ENCODE data around the gene C14orf132.

The C14orf132 gene

GRCh38 chr14:96125536-96125935 lies 86.4 kb downstream of the C14orf132 start:
- DNase-seq, result no peak

GRCh38 chr14:96126339-96126782 lies 87.2 kb downstream of the C14orf132 start:
- peak in 1 of 2 experiments; percentile 19 for DNase-seq

DNA sequence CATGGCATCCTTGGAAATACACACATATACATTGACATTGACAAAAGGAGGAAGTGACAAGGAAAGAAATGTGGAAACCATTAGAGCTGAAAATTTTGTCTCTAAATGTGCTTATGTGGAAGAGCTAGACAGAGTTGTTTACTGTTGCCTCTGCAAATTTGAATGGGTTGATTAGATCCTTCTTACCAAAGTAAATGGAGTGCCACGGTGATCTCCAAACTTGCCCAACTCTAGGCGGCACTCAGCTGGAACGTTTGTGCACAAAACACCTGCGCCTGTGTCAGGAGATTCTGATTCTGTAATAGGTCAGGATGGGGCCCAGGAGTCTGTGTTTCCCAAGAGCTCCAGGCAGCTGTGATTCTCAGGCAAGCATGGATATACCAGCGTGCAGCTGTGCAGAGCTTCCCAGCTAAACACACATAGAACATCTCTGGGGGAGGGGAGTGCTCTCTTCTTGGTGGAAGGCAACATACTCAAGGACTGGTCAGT lies 87.7 kb downstream of the C14orf132 start:
- no peak for DNase-seq

DNA sequence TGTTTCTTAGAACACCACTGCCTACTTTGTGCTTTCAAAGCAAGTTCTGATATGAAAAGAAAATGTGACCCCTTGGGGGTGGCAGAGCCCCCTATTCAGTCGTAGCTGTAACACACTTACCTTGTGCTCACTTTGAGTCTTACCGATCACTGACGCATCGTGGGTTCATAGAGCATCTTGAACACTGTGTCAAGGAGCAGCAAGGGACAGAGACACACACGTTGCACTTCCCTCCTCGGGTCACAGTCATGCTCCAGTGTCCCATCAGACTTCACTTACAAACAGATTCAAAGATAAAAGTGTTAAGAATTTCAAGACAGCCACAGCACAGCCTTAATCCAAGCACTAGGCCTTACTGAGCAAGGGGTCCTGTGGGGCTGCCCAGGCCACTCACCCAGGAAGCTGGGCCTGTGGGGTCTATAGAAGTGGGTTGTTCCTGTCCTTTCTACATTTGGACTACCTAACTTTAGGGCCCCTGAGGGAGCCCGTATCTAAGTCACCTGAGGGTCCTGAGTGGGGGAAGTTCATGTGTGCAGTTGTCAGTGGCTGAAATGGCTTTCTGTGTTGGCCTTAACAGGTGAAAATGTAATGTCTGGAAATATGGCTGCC lies 90.1 kb downstream of the C14orf132 start:
- no peak for DNase-seq

DNA sequence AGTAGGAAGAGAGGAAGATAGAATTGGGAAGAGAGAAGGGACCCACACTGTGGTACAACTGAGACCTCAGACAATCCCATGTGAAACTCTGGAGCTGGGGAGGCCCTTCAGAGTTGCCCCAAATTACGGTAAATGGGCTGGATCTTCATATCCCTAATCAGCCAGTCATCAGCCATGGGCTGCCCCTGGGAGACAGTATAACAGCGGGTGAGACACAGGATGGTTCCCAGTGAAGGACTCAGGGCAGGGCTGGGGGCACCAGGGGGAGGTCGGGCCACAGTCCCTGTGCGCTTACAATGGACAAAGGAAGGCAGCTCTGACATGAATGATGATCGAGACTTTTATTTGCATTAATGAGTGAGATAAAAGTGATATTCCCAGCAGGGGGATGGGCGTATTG lies 91.2 kb downstream of the C14orf132 start:
- no peak for DNase-seq

GRCh38 chr14:96130854-96131253 lies 91.7 kb downstream of the C14orf132 start:
- DNase-seq, result no peak

DNA sequence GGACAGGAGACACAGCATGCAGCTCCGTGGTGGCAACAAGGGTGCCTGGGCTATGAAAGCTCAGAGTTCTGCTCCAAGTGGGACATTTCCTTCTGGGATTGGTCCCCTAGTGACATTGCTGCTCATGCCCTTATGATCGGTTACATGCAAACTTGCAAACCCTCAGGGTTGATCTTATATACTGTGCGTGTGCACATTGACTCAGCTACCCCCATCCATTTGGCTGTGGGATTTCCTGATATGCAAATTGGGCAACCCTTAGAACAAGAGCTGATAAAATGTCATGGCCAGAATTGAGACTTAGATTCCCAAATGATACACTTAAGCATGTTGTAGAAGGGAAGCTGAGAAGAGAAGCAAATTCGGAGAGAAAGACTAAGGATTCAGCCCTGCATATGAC lies 92.7 kb downstream of the C14orf132 start:
- no peak for DNase-seq

DNA sequence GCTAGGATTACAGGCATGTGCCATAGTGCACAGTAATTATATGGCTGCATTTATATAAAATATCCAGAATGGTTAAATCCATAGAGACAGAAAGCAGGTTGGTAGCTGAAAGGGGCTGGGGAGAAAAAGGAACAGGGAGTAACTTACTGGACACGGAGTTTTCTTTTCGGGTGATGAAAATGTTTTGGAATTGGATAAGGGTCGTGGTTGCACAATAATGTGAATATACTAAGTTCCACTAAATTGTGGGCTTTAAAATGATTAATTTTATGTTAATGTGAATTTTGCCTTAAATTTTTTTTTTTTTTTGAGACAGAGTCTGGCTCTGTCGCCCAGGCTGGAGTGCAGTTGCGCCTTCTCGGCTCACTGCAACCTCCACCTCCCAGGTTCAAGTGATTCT lies 95.3 kb downstream of the C14orf132 start:
- DNase-seq, result no peak

DNA sequence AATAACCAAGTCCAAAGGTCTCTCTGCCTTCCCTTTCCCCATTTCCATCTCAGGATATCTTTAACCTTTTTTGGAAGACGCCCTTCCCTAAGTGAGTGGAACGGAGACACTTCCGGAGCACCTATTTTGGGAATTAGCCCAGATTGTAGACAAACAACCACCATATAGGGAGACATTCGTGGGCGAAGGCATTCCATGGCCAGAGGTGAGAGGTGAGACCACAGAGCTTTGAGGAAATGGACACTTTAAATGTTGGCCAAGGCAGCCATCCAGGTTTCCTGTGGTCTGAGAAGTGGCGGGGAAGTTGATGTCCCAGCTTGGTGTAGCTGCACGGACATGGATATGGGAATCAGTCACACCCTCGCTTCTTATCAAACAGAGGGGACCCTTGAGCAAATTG lies 96.1 kb downstream of the C14orf132 start:
- no peak for DNase-seq

DNA sequence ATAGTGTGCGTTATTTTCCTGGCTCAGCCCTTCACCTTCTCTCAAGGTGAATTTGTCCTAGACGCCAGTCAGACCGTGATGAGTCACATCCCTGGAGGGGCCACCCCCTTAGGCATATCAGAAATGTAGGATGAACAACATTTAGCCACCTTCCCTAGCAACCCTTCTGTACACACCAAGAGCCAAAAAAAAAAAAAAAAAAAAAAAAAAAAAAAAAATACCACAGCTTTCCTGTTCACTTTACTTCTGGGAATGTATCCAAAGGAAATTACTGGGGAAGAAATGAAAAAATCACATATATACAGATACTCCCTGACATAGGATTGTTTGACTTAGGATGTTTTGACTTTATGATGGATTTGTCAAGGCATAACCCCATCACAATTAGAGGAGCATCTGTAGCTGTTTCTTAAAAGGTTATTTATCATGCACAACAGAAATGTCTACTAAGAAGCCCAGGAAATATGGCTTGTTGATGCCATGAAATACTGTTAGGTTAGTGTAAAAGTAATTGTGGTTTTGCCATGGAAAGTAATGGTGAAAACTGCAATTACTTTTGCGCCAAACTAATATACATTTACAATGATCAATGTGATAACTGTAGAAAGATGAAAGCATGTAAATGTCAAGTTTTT lies 97.3 kb downstream of the C14orf132 start:
- no peak for DNase-seq

GRCh38 chr14:96138241-96138640 lies 99.1 kb downstream of the C14orf132 start:
- DNase-seq, result no peak

GRCh38 chr14:96139169-96139568 lies 100.0 kb downstream of the C14orf132 start:
- no peak for DNase-seq

GRCh38 chr14:96139879-96140278 lies 100.7 kb downstream of the C14orf132 start:
- DNase-seq, result no peak

DNA sequence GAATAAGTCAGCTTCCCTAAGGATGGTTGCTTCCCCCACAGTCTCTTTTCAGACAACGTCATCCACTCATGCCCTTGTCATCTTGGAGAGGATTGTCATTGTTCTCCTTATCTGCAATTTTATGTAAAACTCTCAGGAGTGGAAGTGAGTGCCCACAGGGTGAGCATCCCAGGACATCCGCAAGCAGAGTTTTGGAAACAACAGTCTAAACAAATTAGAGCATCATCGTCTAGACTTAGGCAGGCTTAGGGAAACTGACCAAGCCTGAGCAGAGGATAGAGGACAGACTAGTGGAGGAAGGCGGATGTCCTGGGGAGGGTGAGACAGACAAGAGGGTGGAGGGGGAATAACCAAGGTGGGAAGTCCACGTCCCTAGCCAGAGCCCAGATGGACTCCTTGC lies 101.8 kb downstream of the C14orf132 start:
- DNase-seq, result no peak
